Endothelial cell of umbilical vein (primary cell): ENCODE results near the gene ACOX3. TPM values are rescaled to one million over a fixed set of nuclear protein-coding genes. Genes with fewer than 3 reads are reported as not detected.

ENCODE experiments used
- BruUV-seq: library from RNA; stranded (reverse); fragments of 400-500 nt; replicated peaks from 2 replicates; lab custom pipeline; 2021; lab: Mats Ljungman, UMichigan
- CTCF ChIA-PET: fragments of 300-600, 350-600 bp; sonication (Branson Sonifier 250); formaldehyde crosslinking; loops from one replicate; lab custom pipeline; 2021; ENCODE audit warnings: antibody characterized with exemption, inconsistent platforms; lab: Charles Lee
- POLR2A ChIA-PET: fragments of 300-600, 350-600 bp; sonication (Branson Sonifier 250); formaldehyde crosslinking; loops from one replicate; lab custom pipeline; 2021; ENCODE audit warnings: antibody characterized with exemption, inconsistent platforms; lab: Charles Lee
- DNase-seq: peaks from one replicate; pipeline ENCODE4 v3.0.0-alpha.2; 2011; ENCODE audit warnings: low read depth, low spot score
- FAIRE-seq: peaks from 2 replicates; lab custom pipeline; 2011; peaks lifted over from hg19 to GRCh38; lab: Jason Lieb, UNC
- H2AFZ ChIP-seq: 2 replicates; pipeline ENCODE4 v1.6.0; 2012; ENCODE audit warnings: low read depth, low read length, control low read depth, inconsistent platforms
- H3K27ac ChIP-seq: 2 replicates; pipeline ENCODE4 v1.5.1; 2011; ENCODE audit warnings: low read depth, mild to moderate bottlenecking, control low read depth, low read length, moderate library complexity; ENCODE audit not compliant: insufficient read depth
- H3K27me3 ChIP-seq, 2 experiments: 2 replicates each; pipeline versions ENCODE4 v1.6.0 to v1.6.1; 2011; ENCODE audit warnings: low read length in 2 of 2, mixed read lengths in 1 of 2; ENCODE audit not compliant: control insufficient read depth in 2 of 2, insufficient read depth in 2 of 2
- H3K36me3 ChIP-seq, 2 experiments: 2 replicates in 1 of 2; 3 replicates in 1 of 2; pipeline ENCODE4 v1.5.1; 2011; ENCODE audit warnings: low read length in 2 of 2, mild to moderate bottlenecking in 1 of 2, moderate library complexity in 1 of 2; ENCODE audit not compliant: control insufficient read depth in 2 of 2, insufficient read depth in 2 of 2; ENCODE audit errors: extremely low read depth in 1 of 2
- H3K4me1 ChIP-seq: 3 replicates; pipeline ENCODE4 v1.5.1; 2011; ENCODE audit warnings: mild to moderate bottlenecking, low read length; ENCODE audit not compliant: control insufficient read depth, insufficient read depth; ENCODE audit errors: extremely low read depth
- H3K4me2 ChIP-seq: 2 replicates; pipeline ENCODE4 v1.6.1; 2011; ENCODE audit warnings: low read length, control low read depth, mixed read lengths; ENCODE audit not compliant: insufficient read depth
- H3K4me3 ChIP-seq, 3 experiments: fragments of 200-600 bp in 1 of 3; sonication (generic), shearing (Covaris generic) in 1 of 3; replicated peaks in 1 of 3; 2 replicates each; pipeline ENCODE4 v1.5.1; 2011 to 2016; ENCODE audit warnings: control low read depth in 3 of 3, low read length in 3 of 3, mild to moderate bottlenecking in 2 of 3, inconsistent platforms in 1 of 3, low read depth in 1 of 3, moderate library complexity in 1 of 3; ENCODE audit not compliant: insufficient read depth in 1 of 3
- H3K79me2 ChIP-seq: 2 replicates; pipeline ENCODE4 v1.6.0; 2012; ENCODE audit warnings: low read length, inconsistent platforms; ENCODE audit not compliant: control insufficient read depth, insufficient read depth
- H3K9ac ChIP-seq: replicated peaks from 2 replicates; pipeline ENCODE3; 2011; ENCODE audit warnings: low read length, control low read depth; ENCODE audit not compliant: insufficient read depth; ENCODE audit errors: extremely low read depth
- H3K9me1 ChIP-seq: replicated peaks from 3 replicates; pipeline ENCODE4 v1.6.0; 2011; ENCODE audit warnings: mild to moderate bottlenecking, low read length; ENCODE audit not compliant: control insufficient read depth, insufficient read depth; ENCODE audit errors: extremely low read depth
- H3K9me3 ChIP-seq: replicated peaks from 2 replicates; pipeline ENCODE4 v1.5.1; 2012; ENCODE audit warnings: low read length, inconsistent platforms; ENCODE audit not compliant: control insufficient read depth, insufficient read depth
- H4K20me1 ChIP-seq: replicated peaks from 2 replicates; pipeline ENCODE3; 2011; ENCODE audit warnings: mild to moderate bottlenecking, low read length; ENCODE audit not compliant: control insufficient read depth, insufficient read depth; ENCODE audit errors: extremely low read depth
- CTCF ChIP-seq, 2 donors: IDR thresholded peaks; 1 replicate in 1 of 2; 2 replicates in 1 of 2; pipeline ENCODE4 v1.5.1; 2011; ENCODE audit warnings: low read length in 2 of 2, mild to moderate bottlenecking in 2 of 2, moderate library complexity in 2 of 2, control low read depth in 1 of 2, inconsistent platforms in 1 of 2, low read depth in 1 of 2; ENCODE audit not compliant: insufficient read depth in 1 of 2; ENCODE audit errors: extremely low read depth in 1 of 2
- EZH2 ChIP-seq: IDR thresholded peaks from 2 replicates; pipeline ENCODE4 v1.6.1; 2012; ENCODE audit warnings: borderline replicate concordance, low read depth, mild to moderate bottlenecking, moderate library complexity, low read length, inconsistent platforms; ENCODE audit not compliant: severe bottlenecking
- FOS ChIP-seq: IDR thresholded peaks from 2 replicates; pipeline ENCODE4 v1.6.1; 2011; ENCODE audit warnings: mild to moderate bottlenecking, low read length, moderate library complexity, borderline replicate concordance; ENCODE audit not compliant: insufficient read depth
- GATA2 ChIP-seq: IDR thresholded peaks from 2 replicates; pipeline ENCODE4 v1.7.0; 2011; ENCODE audit warnings: low read depth, mild to moderate bottlenecking, moderate library complexity, mixed read lengths, low read length; ENCODE audit not compliant: insufficient read length, insufficient read depth
- JUN ChIP-seq: IDR thresholded peaks from 2 replicates; pipeline ENCODE4 v1.6.1; 2011; ENCODE audit warnings: borderline replicate concordance, low read depth; ENCODE audit not compliant: insufficient read length, insufficient read depth
- MAX ChIP-seq: IDR thresholded peaks from 2 replicates; pipeline ENCODE4 v1.6.1; 2011; ENCODE audit not compliant: insufficient read depth, insufficient read length
- MYC ChIP-seq: IDR thresholded peaks from one replicate; pipeline ENCODE4 v1.6.1; 2011; ENCODE audit warnings: mild to moderate bottlenecking, low read depth, low read length
- POLR2A ChIP-seq: IDR thresholded peaks from 2 replicates; pipeline ENCODE4 v1.6.1; 2012; ENCODE audit warnings: low read depth, mild to moderate bottlenecking, control low read depth, low read length
- POLR2AphosphoS5 ChIP-seq: IDR thresholded peaks from 2 replicates; pipeline ENCODE4 v1.6.1; 2012; ENCODE audit warnings: low read depth, mild to moderate bottlenecking, control low read depth, low read length, moderate library complexity; ENCODE audit not compliant: insufficient read depth
- dilution Hi-C: fragments of 300-500 bp; cut with MboI; formaldehyde crosslinking; loops from one replicate; pipeline ENCODE4 v1.15.0; 2019; ENCODE audit warnings: low sequenced_read_pairs; ENCODE audit not compliant: extremely low pct_ligation_motif_present
- intact Hi-C: fragments of 100-400 bp; cut with micrococcal nuclease; formaldehyde crosslinking; loops from one replicate; pipeline ENCODE4 v1.10.0; 2022
- polyA plus RNA-seq, 4 experiments: library from polyadenylated mRNA; depleted of rRNA in 3 of 4; stranded (reverse) in 3 of 4; unstranded in 1 of 4; fragments of >200 nt; gene quantifications; 2 replicates each; pipeline versions ENCODE4 v1.2.1 to v1.2.3, GENCODE V29; 2011 to 2012; ENCODE audit warnings: missing spikeins in 1 of 4
- total RNA-seq: library from RNA; stranded (reverse); gene quantifications from 2 replicates; pipeline ENCODE4 v1.2.3, GENCODE V29; 2021

ACOX3 gene
- total and polyA plus RNA-seq, 2 donors (not counting 3 experiments of a cell fraction or from before 2014, with no cell fraction given), result 13.0 to 26.3 TPM

GRCh38 chr4:8369426-8370105 is 71.0 kb downstream of the ACOX3 start:
- POLR2A ChIA-PET, result no interaction called here
- Histone ChIP-seq H3K9me3 (no peaks in the 10 kb centered on the region), H3K27me3 (no peaks in the 10 kb centered on the region), H3K4me3 (no peak overlapping the region), H4K20me1 (no peaks in the 10 kb centered on the region), H3K4me1 (no peaks in the 10 kb centered on the region), H3K36me3 (no peaks in the 10 kb centered on the region), H3K79me2 (no peaks in the 10 kb centered on the region), H3K27ac (no peak overlapping the region), H2AFZ (no peak overlapping the region), H3K4me2 (no peak overlapping the region), H3K9ac (no peak overlapping the region), H3K9me1 (no peaks in the 10 kb centered on the region)
- FAIRE-seq, result no peak
- CTCF ChIA-PET, result no interaction called here
- no peak for TF ChIP-seq MAX
- no peak for TF ChIP-seq POLR2A
- intact Hi-C loops (no loop called here), dilution Hi-C loops (no loop called here)
- BruUV-seq, result no TSS peak
- DNase-seq, result no peak

DNA sequence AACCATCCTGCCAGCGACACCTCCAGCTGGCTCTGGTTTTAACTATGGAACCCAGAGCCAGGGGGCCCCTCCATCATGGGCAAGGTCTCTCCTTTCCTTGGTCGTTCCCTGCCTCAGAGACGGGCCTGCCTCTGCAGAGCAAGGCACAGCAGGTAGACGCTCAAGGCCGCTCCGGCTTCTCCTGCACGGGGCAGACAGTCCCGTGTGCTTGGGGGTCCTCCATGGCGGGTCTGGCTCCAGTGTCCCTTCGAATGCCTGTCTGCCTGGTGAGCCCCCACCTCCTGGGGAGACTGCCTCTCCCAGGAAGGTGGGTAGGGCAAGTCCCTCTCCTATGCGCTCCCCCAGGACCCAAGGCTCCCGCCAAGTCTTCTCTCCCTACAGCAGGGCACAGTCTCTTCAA is 71.5 kb downstream of the ACOX3 start:
- H3K36me3 ChIP-seq, result no peaks in the 10 kb centered on the region
- H4K20me1 ChIP-seq, result no peaks in the 10 kb centered on the region
- H3K9ac ChIP-seq, result no peak overlapping the region
- no peak overlapping the region for H3K27ac ChIP-seq
- H3K79me2 ChIP-seq, result no peaks in the 10 kb centered on the region
- H3K27me3 ChIP-seq, result no peaks in the 10 kb centered on the region
- POLR2A ChIA-PET, result no interaction called here
- intact Hi-C loops (no loop called here), dilution Hi-C loops (no loop called here)
- H3K4me1 ChIP-seq, result no peaks in the 10 kb centered on the region
- H3K9me3 ChIP-seq, result no peaks in the 10 kb centered on the region
- CTCF ChIA-PET, result no interaction called here
- H3K4me2 ChIP-seq, result no peak overlapping the region
- H3K4me3 ChIP-seq, result no peak overlapping the region
- H3K9me1 ChIP-seq, result no peaks in the 10 kb centered on the region
- no peak overlapping the region for H2AFZ ChIP-seq
- TF ChIP-seq POLR2AphosphoS5 (no peak), CTCF (IDR thresholded peaks at IDR 0.05; ENCODE audit: extremely low read depth in 1 of 2, insufficient read depth in 1 of 2, low read depth in 1 of 2, low read length in 2 of 2) (no peak), MAX (no peak), FOS (no peak), MYC (no peak), JUN (no peak), EZH2 (no peak), GATA2 (no peak), POLR2A (no peak)
- no TSS peak for BruUV-seq
- no peak for DNase-seq
- FAIRE-seq, result no peak
